HG02840 (cell line): ENCODE results near the gene RIC8A.
"Not testable (repeated sequence)": the region's sequence is repeated elsewhere in the genome, so short reads cannot be mapped to it uniquely, and the experiment has no call there.

Source experiments
- ATAC-seq: cut with Tn5 transposase; IDR thresholded peaks from one replicate; pipeline ENCODE4 v1.9.1; 2021; ENCODE audit warnings: mild to moderate bottlenecking, moderate library complexity, moderate number of reproducible peaks; ENCODE audit not compliant: unreplicated experiment, low FRiP score

Gene RIC8A

DNA sequence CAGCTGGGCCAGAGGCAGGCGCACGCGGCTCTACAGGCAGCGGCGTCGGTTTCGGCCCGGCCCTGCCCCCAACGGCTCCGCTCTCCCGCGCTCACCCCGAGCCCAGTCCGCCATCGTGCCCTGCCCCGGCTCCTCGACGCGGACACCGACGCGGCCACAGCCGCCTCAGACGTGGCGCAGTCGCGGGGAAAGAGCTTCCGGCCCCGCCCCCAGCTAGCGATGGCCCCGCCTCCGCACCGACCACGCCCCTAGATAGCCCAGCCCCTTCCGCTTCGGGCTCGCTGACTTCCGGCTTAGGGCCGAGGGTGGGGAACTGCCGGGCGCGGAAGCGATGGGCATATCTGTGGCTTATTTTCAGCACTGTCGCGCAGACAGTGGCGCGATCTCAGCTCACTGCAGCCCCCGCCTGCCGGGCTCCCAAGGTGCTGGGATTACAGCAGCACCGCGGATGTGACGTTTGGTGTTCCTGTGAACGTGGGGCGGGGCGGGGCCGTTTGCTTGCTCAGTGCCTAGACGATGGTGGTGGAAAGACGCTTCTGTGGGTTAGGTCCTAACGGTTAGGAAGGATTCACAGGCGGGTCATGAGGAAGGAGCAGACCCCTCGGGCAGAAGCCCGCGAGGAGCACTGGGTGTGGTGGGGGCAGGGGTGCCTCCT lies at the start of gene RIC8A, which contains the start of gene BET1L:
Gene RIC8A (plus strand): TSS at position 501 of the 655 bp plus-strand sequence. CDS start 1,147 bp downstream, outside the sequence.
Gene BET1L (minus strand): TSS at position 192 of the 655 bp plus-strand sequence. CDS start 78 bp downstream, at position 114.
- ATAC-seq = peak; percentile 83

DNA sequence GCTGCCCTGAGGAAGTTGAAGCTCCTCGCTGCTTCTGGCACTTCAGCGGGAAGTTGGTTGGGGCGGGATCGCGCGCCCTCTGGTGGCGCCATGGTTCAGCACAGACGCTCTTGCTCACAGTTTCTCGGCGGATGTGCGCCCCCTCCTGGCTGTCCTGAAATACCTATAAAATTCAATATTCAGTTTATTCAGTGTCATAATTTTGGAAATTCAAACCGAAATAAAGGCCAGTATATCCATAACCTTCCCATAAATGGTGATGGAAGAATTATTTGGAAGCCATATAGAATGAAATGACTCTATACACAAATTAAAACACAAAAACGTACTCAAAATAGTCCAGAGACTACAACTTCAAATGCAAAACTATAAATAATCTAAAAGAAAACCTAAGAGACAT lies 27.3 kb upstream of the RIC8A start:
- not testable (repeated sequence) for ATAC-seq

GRCh38 chr11:189200-189783 lies 18.2 kb upstream of the RIC8A start:
- peak; percentile 12 for ATAC-seq

- ATAC-seq = peak; percentile 65
These were observed 17.6 kb upstream of the RIC8A start for GRCh38 chr11:189843-190311.

- not testable (repeated sequence) for ATAC-seq
These were observed 17.0 kb upstream of the RIC8A start for GRCh38 chr11:190546-190945.

DNA sequence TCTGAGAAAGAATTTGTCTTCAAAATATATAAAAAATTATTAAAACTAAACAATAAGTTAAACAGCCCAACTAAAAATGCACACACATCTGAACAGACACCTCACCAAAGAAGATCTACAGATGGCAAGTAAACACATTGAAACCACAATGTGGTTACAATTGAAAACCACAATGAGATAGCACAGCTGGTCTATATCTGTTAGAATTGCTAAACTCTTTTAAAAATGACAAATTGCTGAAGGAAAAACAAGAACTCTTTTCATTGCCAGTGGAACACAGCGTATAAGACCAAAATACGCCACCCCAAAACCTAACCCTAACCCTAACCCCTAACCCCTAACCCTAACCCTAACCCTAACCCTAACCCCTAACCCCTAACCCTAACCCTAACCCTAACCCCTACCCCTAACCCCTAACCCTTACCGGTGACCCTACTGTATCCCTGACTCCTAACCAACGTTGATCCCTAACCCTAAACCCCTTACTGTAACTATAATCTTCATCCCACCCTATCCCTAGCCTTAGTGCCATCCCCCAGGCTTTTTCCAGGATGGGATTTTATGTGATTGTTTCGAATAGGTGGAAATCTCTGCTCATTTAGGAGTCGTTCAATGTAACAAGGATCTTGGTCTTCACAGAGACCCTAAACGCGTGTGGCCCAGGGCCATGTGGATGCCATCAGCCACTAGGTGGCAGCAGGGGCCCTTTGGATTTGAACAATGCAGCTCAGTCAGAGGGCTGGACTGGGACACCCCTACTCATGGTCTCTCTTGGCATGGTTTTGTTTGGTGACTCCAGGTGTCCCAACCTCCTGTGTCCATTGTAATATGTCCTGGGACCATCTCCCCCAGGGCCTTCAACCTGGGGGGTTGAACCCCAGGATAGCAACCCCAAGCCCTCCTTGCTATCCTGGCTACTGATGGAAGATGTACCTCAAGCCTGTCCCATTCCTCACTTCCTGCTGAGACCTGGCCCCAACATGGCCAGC lies 15.7 kb upstream of the RIC8A start:
- not testable (repeated sequence) for ATAC-seq

GRCh38 chr11:192674-193128 lies 14.8 kb upstream of the RIC8A start, which contains the start of gene SCGB1C1:
Gene SCGB1C1 (plus strand): TSS chr11:193078. CDS start chr11:193100, 22 bp downstream.
- not testable (repeated sequence) for ATAC-seq

- ATAC-seq = not testable (repeated sequence)
These were observed 14.0 kb upstream of the RIC8A start for GRCh38 chr11:193481-193880.

DNA sequence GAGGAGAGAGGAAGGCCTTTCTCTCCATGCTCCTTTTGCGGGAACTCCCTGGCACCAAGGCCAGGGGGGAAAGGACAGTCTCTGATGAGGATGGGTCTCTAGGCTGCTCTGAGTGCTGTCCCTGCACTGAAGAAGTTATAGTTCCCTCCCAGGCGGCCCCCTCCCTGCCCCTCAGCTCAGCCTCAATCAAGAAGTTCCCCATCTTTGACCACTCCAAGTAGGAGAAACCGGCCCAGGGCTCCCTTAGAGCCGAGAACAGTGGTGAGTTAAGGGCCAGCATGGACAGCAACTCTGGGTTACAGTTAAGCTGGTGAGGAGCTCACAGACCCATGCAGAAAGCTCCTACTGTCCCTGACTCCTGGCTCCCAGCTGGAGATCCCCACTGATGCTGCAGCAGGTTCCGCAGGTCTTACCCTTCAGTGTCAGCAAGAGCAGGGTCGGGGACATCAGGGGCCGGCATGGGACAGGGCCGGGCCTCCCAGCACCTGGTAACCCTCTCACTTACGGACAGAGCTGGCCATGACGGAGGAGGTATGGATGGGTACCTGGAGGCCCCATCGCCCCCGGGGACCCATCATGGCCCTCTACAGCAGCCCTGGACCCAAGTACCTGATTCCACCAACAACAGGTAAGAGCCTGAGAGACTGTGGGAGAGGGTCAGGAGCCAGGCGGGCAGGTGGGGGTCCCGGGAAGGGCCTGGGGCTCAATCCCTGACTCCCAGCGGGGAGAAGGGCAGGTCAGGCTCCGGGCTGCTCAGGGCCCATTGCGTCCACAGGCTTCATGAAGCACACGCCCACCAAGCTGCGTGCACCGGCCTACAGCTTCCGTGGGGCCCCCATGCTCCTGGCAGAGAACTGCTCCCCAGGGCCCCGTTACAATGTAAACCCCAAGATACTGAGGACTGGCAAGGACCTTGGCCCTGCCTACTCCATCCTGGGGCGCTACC lies 10.4 kb upstream of the RIC8A start:
- no peak for ATAC-seq

- ATAC-seq = no peak
These were observed 9.7 kb upstream of the RIC8A start for GRCh38 chr11:197741-198235.

- ATAC-seq = no peak
These were observed 9.2 kb upstream of the RIC8A start for GRCh38 chr11:198236-198806.

- ATAC-seq = no peak
These were observed 8.4 kb upstream of the RIC8A start for GRCh38 chr11:199004-199581.

GRCh38 chr11:199782-200181 lies 7.7 kb upstream of the RIC8A start:
- ATAC-seq = no peak

DNA sequence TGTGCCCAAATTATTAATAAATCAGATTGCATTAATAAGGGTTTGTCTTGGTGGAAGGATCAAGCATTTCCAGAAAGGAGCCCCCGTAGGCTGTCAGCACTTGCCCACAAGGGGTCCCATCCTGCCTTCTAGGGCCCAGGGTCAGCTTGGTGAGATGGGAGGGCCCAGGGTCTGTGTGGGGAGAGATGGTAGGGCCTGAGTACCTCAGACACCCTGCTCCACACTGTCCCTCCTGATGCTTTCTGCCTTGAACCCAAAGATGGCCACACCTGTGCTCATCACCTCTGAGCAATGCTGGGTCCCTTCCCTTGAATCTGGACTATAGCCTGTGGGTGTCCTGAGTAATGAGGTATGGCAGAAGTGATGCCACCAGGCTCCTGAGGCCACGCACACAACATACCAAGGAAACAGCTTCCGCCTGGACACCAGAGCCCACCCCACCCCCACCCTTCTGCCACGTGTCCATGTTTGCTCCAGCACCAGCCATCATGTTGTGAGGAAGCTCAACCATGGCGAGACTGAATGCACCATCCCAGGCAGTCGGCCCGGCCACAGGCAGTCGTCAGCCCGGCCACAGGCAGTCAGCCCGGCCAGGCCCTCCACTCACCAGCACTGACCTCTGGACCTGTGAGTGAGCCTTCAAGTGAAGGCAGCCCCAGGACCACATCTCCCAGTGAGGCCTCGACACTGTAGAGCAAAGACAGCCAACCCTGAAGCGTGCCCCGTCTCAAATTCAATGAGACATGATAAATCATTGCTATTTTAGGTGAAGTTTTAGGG lies 7.1 kb upstream of the RIC8A start:
- no peak for ATAC-seq

DNA sequence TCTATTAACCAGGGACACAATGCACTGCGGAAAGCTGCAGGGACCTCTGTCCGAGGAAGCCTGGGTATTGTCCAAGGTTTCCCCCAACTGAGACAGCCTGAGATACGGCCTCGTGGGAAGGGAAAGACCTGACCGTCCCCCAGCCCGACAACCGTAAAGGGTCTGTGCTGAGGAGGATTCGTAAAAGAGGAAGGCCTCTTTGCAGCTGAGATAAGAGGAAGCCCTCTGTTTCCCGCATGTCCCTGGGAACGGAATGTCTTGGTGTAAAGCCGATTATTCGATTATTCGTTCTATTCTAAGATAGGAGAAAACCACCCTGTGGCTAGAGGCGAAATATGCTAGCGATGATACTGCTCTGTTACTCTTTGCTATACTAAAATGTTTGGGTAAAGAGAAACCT lies 5.5 kb upstream of the RIC8A start:
- ATAC-seq = no peak

GRCh38 chr11:202490-202889 lies 5.0 kb upstream of the RIC8A start:
- no peak for ATAC-seq

DNA sequence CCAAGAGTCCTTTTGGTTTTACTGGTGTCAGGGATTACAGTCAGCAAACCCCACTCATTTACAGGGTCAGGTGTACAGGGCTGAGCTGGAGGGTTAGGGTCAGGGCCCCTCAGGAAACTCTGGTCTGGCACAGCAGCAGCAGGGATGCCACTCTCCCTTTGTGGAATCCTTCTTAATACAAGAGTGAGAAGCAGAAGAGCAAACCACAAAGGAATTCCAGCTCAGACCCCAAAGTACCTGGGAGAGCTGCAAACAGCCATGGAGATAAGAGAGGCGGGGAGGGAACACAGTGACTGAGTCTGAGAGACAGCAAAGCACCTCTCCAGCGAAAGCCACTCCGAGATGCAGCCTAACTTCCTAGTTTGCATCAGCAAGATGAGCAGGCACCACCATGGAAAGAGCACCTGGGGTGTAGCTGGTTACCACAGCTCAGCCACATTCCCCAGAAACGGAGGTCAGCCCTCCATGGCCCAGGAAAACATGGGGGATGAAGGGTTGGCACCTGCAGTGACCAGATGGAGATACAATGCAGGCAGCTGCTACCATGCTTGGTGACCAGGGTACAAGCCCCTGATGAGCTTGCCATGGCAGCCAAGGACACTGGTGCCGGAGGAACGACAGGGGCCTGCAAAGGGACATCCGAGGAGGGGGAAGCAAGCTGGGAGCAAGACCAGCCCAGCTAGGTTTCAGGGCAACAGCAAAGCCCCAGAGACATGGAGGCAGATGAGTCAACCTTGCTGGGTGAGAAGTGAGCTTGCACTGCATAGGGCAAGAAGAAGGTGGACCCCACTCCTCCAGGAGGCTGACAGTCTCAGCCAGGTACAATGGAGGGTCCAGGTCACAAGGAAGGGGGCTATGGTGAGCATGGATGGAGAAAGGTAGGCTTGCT lies 4.2 kb upstream of the RIC8A start:
- no peak for ATAC-seq
